Measurements from ENCODE around the gene CNOT6.
A peak's percentile ranks its signal among the peaks of the same experiment; 100 is the strongest.

CNOT6 gene

DNA sequence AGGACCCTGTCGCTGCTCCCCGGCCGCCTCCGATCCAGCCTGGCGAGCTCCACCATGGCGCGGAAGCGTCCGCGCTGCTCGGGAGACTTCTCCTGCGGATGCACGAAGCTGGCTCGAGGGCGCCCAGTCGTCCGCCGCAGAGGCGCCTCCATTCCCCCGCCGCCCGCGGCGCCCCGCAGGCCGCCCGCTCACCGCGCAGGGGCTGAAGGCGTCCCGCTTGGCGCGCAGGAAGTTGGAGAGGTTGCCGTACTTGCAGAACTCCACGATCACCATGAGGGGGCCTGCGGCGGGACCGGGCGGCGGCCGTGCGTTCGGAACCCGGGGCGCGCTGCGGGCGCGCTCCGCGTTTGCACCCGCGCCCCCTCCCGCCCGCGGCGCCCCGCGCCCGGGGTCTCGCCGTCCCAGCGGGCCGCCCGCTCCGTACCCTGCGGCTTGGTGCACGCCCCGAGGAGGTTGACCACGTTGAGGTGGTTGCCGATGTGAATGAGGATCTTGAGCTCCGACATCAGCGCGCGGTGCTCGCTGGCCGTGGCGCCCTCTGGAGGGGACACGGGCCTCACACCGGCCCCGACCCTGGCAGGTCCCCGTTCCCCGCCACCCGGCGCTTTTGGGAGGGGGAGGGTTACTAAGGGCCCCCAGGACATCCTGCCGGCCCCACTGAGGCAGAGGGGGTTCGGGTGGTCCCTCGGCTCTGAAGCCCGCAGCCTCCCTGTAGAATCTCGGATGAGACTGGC is 124.8 kb downstream of the CNOT6 start:
- peak; percentile 56 for DNase-seq
- peak; percentile 63 for ATAC-seq
- Mint-ChIP-seq H3K4me1 (peaks cover 7% of the 10 kb centered on the region), H3K9me3 (no peaks in the 10 kb centered on the region), H3K36me3 (ENCODE audit: low read depth) (no peaks in the 10 kb centered on the region), H3K27ac (no peak overlapping the region), H3K4me3 (no peak overlapping the region), H3K27me3 (no peaks in the 10 kb centered on the region)

DNA sequence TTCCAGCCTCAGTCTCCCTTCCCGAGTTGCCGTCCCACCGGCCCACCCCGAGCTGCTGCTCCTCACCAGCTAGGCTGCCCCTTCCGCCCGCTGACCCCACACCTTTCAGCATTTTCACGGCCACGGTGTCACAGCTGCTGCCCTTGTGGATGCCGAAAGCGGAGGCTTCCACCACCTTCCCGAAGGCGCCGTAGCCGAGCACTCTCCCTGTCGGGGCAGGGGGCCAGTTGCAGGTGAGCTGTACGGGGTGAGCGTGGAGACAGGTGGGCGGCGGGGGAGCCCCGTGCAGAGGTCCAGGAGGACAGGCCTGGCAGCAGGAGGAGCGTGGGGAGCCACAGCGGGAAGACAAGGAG is 125.4 kb downstream of the CNOT6 start:
- no peaks in the 10 kb centered on the region for H3K27me3 Mint-ChIP-seq
- DNase-seq (no peak), ATAC-seq (no peak)
- H3K9me3 Mint-ChIP-seq, result no peaks in the 10 kb centered on the region
- no peaks in the 10 kb centered on the region for H3K36me3 Mint-ChIP-seq (ENCODE audit: low read depth)
- no peak overlapping the region for H3K4me3 Mint-ChIP-seq
- H3K27ac Mint-ChIP-seq, result no peak overlapping the region
- H3K4me1 Mint-ChIP-seq, result peaks cover 7% of the 10 kb centered on the region

DNA sequence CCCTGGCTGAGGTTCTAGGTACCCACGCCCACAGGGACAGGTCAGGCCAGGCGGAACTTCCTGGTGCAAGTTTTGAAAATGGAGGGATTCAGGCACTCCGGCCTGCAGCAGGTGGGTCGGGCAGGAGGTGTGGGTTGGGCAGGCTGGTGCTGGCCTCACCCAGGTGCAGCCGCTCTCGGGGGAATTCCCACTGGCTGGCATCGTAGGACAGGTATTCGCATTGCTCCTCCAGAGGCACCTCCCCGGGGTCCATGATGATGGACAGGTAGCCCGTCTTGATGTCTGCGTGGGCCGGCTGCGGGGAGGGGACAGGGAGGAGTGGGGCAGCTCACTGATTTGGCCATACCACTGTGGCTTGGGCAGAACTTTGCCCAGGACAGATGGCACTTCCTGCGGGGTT is 125.8 kb downstream of the CNOT6 start:
- no peak for ATAC-seq
- Mint-ChIP-seq H3K27ac (no peak overlapping the region), H3K9me3 (no peaks in the 10 kb centered on the region)

DNA sequence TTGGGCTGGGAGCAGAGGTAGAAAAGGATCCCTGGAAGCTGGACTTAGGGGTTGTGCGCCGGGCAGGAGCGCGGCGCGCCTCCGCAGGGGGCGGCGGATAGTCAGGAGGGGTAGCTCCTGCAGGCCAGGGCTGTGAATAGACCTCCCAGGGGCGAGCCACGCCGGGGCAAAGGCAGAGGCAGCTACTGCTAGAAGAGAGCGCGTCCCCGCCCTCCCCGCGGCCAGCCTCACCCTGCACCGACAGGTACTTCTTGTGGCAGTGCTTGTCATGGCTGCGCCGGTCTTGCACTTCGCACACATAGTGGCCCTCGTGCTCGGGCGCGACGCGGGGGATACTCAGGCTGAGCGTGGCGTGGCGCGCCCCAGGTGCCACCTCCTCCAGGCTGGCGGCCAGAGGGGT is 127.1 kb downstream of the CNOT6 start:
- DNase-seq, result no peak
- H3K9me3 Mint-ChIP-seq, result no peaks in the 10 kb centered on the region

More for the DNA sequence above, 125.8 kb downstream of the CNOT6 start:
- no peak for DNase-seq
- peaks cover 7% of the 10 kb centered on the region for H3K4me1 Mint-ChIP-seq
- no peaks in the 10 kb centered on the region for H3K27me3 Mint-ChIP-seq
- H3K4me3 Mint-ChIP-seq, result no peak overlapping the region
- no peaks in the 10 kb centered on the region for H3K36me3 Mint-ChIP-seq (ENCODE audit: low read depth)

DNA sequence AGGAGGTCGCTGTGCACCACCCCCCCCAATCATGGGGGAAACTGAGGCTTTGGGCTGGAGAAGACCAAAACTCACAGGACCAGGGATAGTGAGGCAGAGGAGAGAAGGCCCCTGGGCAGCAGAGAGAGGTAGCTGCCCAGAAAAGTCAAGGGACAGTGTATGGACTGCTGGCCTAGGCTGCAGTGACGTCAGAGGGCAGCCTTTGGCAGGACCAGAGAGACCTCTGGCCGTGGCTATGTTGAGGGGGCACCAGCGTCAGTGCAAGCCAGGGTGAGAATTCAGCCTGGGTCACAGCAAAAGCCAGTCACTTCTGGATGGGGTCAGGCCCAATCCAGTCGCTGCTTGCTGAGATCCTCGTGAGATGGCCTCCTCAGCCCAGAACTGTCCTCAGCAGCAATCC is 128.7 kb downstream of the CNOT6 start:
- H3K27ac Mint-ChIP-seq, result no peak overlapping the region
- H3K9me3 Mint-ChIP-seq, result no peaks in the 10 kb centered on the region
- H3K27me3 Mint-ChIP-seq, result no peaks in the 10 kb centered on the region
- DNase-seq (no peak), ATAC-seq (no peak)
- peaks cover 7% of the 10 kb centered on the region for H3K4me1 Mint-ChIP-seq
- H3K4me3 Mint-ChIP-seq, result no peak overlapping the region
- H3K36me3 Mint-ChIP-seq (ENCODE audit: low read depth), result no peaks in the 10 kb centered on the region

More for the DNA sequence above, 127.1 kb downstream of the CNOT6 start:
- ATAC-seq, result no peak
- no peaks in the 10 kb centered on the region for H3K27me3 Mint-ChIP-seq
- H3K36me3 Mint-ChIP-seq (ENCODE audit: low read depth), result no peaks in the 10 kb centered on the region
- H3K4me1 Mint-ChIP-seq, result peaks cover 7% of the 10 kb centered on the region
- H3K27ac Mint-ChIP-seq, result no peak overlapping the region
- no peak overlapping the region for H3K4me3 Mint-ChIP-seq

DNA sequence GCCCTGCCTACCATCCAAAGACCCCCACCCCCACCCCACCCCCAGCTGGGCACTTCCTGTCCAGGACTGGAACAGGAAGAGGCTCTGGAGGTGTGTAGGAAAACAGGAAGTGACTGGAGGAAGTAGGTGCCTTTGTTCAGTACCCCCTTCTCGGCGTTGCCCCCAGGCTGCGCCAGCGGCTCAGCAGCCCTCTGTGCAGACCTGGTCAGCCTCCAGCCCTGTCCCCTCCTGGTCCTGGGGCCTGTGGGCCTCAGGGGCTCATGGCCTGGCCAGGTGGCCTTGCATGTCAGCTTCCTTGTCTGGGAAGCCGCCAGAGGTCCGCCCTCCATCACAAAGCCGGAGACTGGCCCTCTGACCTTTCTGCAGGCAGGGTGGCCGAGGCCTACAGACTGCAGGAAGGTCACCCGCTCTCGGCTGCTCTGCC is 129.2 kb downstream of the CNOT6 start:
- Mint-ChIP-seq H3K4me3 (no peak overlapping the region), H3K27me3 (no peaks in the 10 kb centered on the region), H3K9me3 (no peaks in the 10 kb centered on the region), H3K36me3 (ENCODE audit: low read depth) (no peaks in the 10 kb centered on the region), H3K27ac (no peak overlapping the region), H3K4me1 (peaks cover 7% of the 10 kb centered on the region)
- DNase-seq (no peak), ATAC-seq (no peak)

DNA sequence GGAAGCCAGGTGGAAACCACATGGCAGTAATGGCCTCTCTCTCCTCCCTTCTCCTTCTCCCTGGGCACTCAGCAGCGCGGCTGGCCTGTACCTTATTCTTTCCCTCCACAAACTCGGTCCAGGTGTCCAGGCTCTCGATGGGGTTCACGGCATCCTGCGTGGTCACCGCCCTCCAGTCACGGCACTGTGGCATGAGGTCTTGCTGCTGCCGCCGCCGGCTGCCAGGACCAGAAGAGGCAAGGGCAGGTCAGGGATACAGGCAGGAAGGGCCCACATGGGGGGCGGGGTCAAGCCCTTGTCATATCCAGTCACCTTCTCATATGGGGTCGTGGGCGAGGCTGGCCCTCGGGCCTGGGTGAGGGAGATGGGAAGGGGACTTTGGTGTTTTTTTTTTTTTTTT is 129.7 kb downstream of the CNOT6 start:
- DNase-seq (no peak), ATAC-seq (no peak)
- Mint-ChIP-seq H3K36me3 (ENCODE audit: low read depth) (no peaks in the 10 kb centered on the region), H3K4me3 (no peak overlapping the region), H3K4me1 (peaks cover 7% of the 10 kb centered on the region), H3K9me3 (no peaks in the 10 kb centered on the region), H3K27me3 (no peaks in the 10 kb centered on the region), H3K27ac (no peak overlapping the region)

DNA sequence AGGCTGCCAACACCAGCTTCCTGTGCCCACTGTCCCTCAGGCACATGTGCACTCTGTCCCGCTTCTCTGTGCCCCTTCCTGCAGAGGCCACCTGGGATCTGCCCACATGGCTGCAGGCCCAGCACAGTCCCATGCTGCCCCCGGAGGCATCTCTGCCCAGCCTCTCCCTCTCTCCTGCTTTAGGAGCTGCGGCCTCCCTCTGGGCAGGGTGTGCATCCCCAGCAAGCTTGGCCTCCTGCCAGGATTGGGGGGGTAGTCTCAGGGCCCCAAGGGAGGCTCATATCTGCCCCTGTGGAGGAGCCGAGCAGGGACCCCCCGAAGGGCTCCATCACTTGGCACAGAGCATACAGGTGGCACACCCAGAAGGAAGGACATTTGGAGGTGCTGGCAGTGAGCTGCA is 130.4 kb downstream of the CNOT6 start:
- Mint-ChIP-seq H3K27me3 (no peaks in the 10 kb centered on the region), H3K4me1 (peaks cover 7% of the 10 kb centered on the region), H3K4me3 (no peak overlapping the region), H3K9me3 (no peaks in the 10 kb centered on the region), H3K27ac (no peak overlapping the region), H3K36me3 (ENCODE audit: low read depth) (no peaks in the 10 kb centered on the region)
- DNase-seq (no peak), ATAC-seq (no peak)

DNA sequence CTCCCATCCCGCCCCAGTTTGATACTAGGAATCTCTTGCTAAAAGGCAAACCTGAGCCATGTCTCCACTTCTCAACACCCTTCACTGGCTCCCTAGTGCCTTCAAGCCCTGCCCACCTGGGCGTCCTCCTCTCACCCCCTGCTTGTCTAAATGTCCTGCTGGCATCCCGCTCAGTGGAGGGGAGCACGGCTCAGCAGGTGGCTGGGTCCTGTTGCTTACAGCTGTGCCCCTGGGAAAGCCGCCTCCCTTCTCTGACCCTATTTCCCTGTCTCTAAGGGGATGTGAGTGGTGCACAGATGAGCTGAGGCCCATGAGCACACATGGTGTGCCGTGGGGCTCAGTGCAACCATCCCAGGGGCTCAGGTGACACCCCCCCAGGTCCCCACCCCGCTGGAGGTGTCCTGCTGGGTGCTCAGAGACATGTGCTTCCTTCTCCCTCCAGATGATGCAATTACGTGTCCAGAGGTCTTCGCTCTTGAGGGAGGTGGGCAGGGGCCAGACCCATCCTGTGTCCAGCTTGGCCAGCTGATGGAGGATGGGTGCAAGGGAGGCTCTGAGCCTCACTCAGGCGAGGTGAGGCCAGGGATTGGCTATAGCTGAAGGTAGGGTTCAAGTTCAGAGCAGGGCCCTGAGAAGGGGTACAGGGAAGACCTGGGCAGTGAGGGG is 131.1 kb downstream of the CNOT6 start:
- DNase-seq (no peak), ATAC-seq (no peak)
- Mint-ChIP-seq H3K9me3 (no peaks in the 10 kb centered on the region), H3K27me3 (no peaks in the 10 kb centered on the region), H3K27ac (no peak overlapping the region), H3K4me3 (no peak overlapping the region), H3K4me1 (peaks cover 7% of the 10 kb centered on the region), H3K36me3 (ENCODE audit: low read depth) (no peaks in the 10 kb centered on the region)

DNA sequence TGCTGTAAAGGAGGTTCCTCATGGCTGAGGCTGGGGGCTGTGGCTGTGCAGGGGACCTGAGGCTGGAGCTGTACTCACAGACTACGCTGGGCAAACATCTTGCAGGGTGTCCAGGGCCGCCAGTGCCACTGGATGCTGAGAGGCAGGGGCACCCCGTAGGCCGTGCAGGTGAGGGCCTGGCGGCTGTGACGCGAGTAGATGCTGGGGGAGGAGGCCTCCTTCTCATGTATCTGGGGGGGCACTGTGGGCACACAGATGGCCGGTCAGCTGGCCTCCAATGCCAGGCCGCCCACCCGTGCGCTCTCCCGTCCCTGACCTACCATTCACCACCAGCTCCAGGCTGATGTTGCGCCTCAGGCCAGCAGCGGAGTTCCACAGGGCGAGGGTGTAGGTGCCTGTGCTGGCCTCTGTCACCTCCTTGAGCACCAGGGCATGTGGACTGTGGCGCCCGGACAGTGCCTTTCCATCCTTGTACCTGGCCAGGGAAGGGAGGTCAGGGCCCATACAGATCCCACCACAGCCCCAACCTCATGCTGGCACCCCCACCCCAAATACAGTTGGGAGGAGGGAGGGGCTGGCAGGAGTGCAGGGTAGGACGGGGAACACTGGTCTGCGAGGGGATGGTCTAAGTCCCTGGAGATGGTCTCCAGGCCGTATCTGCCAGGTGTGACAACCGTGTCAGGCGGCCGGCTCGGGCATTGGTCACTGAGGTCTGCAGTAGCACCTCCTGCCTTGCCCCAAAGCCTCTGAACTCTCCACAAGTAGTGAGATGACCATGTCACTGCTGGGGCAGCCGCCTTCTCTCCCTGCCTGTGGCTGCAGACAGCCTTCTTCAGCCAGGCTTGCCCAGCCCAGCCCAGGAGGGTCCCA is 131.8 kb downstream of the CNOT6 start:
- Mint-ChIP-seq H3K4me3 (no peak overlapping the region), H3K27me3 (no peaks in the 10 kb centered on the region), H3K4me1 (peaks cover 7% of the 10 kb centered on the region), H3K9me3 (no peaks in the 10 kb centered on the region), H3K27ac (no peak overlapping the region), H3K36me3 (ENCODE audit: low read depth) (no peaks in the 10 kb centered on the region)
- no peak for ATAC-seq
- DNase-seq, result no peak

DNA sequence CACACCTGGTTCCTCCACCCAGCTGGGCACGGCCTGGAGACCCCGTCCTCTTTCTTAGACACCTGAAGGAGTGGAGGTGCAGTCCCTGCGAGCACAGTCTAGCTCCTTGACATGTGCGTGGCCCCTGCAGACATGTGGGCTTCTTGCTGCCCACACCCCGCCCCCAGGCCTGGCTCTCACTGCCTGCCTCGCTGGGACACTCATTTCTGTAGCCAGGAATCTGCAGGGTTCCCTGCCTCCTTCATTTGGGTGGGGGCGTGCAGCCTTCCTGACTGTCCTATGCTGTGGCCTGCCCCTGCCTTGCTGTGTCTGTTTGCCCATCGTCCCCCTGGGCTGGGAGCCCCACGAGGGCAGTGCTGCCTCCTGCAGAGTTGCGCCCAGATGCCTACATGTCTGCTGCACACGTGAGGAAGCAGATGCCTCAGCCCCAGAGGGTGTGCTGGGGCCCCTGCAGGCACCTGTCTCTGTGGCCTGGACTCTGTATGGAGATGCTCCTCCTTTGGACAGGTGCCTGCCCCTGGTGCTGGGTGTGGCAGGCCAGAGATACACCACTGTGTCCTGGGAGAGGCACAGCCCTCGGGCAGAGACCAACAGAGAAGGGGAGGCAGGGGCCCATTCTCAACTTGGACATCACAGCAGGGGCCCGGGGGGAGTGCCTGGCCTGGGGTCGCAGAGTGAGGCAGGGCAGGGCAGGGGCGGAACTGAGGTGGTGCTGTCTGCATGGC is 132.6 kb downstream of the CNOT6 start:
- Mint-ChIP-seq H3K4me3 (no peak overlapping the region), H3K27me3 (no peaks in the 10 kb centered on the region), H3K36me3 (ENCODE audit: low read depth) (no peaks in the 10 kb centered on the region), H3K4me1 (peaks cover 7% of the 10 kb centered on the region), H3K27ac (no peak overlapping the region), H3K9me3 (no peaks in the 10 kb centered on the region)
- ATAC-seq, result no peak
- no peak for DNase-seq

DNA sequence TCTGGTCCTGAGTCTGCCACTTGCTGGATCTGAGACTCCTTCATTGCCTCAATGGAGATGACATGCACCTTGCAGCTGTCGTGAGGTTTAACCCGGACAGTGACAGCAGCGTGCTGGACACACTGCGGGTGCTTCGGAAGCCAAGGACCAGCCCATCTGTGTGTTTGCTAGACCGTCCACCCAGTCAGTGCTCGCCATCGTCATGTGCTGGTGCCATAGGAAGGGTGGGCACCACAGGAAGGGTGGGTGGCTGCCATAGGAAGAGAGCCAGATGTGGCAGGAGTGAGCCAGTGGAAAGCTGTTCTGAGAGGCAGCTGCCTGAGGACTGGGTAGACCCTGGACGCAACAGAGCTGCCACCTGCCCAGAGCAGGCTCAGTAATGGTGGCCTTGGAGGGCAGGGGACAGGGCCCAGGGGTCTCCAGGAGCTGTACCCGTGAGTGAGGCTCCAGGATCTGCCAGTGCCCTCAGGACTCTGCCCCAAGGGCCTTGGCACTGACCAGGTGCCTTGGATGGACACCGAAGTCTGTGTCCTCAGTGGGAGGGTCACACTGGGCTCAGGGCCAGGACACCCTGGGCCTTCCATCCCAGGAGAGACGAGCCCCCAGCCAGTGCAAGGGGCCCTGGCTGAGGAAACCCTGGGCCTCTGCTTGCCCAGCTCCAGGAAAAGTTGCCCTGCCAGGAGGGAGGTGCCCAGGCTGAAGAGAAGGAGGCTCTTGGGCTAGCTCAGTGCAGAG is 133.4 kb downstream of the CNOT6 start:
- Mint-ChIP-seq H3K36me3 (ENCODE audit: low read depth) (no peaks in the 10 kb centered on the region), H3K4me3 (no peak overlapping the region)

More for the DNA sequence above, 133.4 kb downstream of the CNOT6 start:
- Mint-ChIP-seq H3K27ac (no peak overlapping the region), H3K27me3 (no peaks in the 10 kb centered on the region), H3K9me3 (no peaks in the 10 kb centered on the region), H3K4me1 (peaks cover 7% of the 10 kb centered on the region)
- ATAC-seq (no peak), DNase-seq (no peak)
